NCI-H1417 treated with DMSO at 0.1 percent for 48 hours (cell line): ENCODE measurements around the gene ZDHHC7.
A peak's percentile ranks its signal among the peaks of the same experiment; 100 is the strongest.
"Not testable (repeated sequence)": the region's sequence is repeated elsewhere in the genome, so short reads cannot be mapped to it uniquely, and the experiment has no call there.

Experiments used
- DNase-seq: peaks from one replicate; lab custom pipeline; 2025; lab: John Stamatoyannopoulos, UW

ZDHHC7 gene

GRCh38 chr16:85010931-85011845 is at the start of gene ZDHHC7:
Gene ZDHHC7 (minus strand): TSS chr16:85011535. CDS start chr16:84990618, 20,917 bp downstream.
- peak; percentile 43 for DNase-seq

- DNase-seq, result no peak
Observed at GRCh38 chr16:85058909-85059308, 47.6 kb upstream of the ZDHHC7 start.

GRCh38 chr16:85057948-85058347 is 46.6 kb upstream of the ZDHHC7 start:
- no peak for DNase-seq

- no peak for DNase-seq
Observed at GRCh38 chr16:85057212-85057889, 46.0 kb upstream of the ZDHHC7 start.

- no peak for DNase-seq
Observed at GRCh38 chr16:85056211-85056748, 44.9 kb upstream of the ZDHHC7 start.

GRCh38 chr16:85055493-85056210 is 44.3 kb upstream of the ZDHHC7 start:
- DNase-seq, result no peak

- DNase-seq, result no peak
Observed at GRCh38 chr16:85054948-85055492, 43.7 kb upstream of the ZDHHC7 start.

- not testable (repeated sequence) for DNase-seq
Observed at GRCh38 chr16:85054321-85054720, 43.0 kb upstream of the ZDHHC7 start.

- DNase-seq, result no peak
Observed at GRCh38 chr16:85052536-85052935, 41.2 kb upstream of the ZDHHC7 start.

- DNase-seq, result no peak
Observed at GRCh38 chr16:85051683-85052082, 40.3 kb upstream of the ZDHHC7 start.

- no peak for DNase-seq
Observed at GRCh38 chr16:85051067-85051581, 39.8 kb upstream of the ZDHHC7 start.

GRCh38 chr16:85049706-85050305 is 38.5 kb upstream of the ZDHHC7 start:
- no peak for DNase-seq

- no peak for DNase-seq
Observed at GRCh38 chr16:85048921-85049562, 37.7 kb upstream of the ZDHHC7 start.

- no peak for DNase-seq
Observed at GRCh38 chr16:85047867-85048455, 36.6 kb upstream of the ZDHHC7 start.

- DNase-seq, result no peak
Observed at GRCh38 chr16:85046931-85047866, 35.9 kb upstream of the ZDHHC7 start.

GRCh38 chr16:85046472-85046916 is 35.2 kb upstream of the ZDHHC7 start:
- no peak for DNase-seq

- DNase-seq, result no peak
Observed at GRCh38 chr16:85045641-85046471, 34.5 kb upstream of the ZDHHC7 start.

GRCh38 chr16:85045077-85045476 is 33.7 kb upstream of the ZDHHC7 start:
- DNase-seq, result no peak
